ENCODE results near the gene ABCA4.

Gene ABCA4

GRCh38 chr1:94106716-94107115, 14.2 kb downstream of the ABCA4 start:
- in situ Hi-C loops (cut with MboI; ENCODE audit: low sequenced_read_pairs), result no loop called here

GRCh38 chr1:94105957-94106529, 14.9 kb downstream of the ABCA4 start:
- in situ Hi-C loops (cut with MboI; ENCODE audit: low sequenced_read_pairs), result no loop called here

GRCh38 chr1:94105581-94105952, 15.4 kb downstream of the ABCA4 start:
- in situ Hi-C loops (cut with MboI; ENCODE audit: low sequenced_read_pairs), result no loop called here

GRCh38 chr1:94104776-94105580, 16.0 kb downstream of the ABCA4 start:
- in situ Hi-C loops (cut with MboI; ENCODE audit: low sequenced_read_pairs), result no loop called here

GRCh38 chr1:94104127-94104684, 16.7 kb downstream of the ABCA4 start:
- in situ Hi-C loops (cut with MboI; ENCODE audit: low sequenced_read_pairs), result no loop called here

- in situ Hi-C loops (cut with MboI; ENCODE audit: low sequenced_read_pairs), result no loop called here
Measured at GRCh38 chr1:94103608-94104007, 17.3 kb downstream of the ABCA4 start.

- in situ Hi-C loops (cut with MboI; ENCODE audit: low sequenced_read_pairs), result no loop called here
Measured at GRCh38 chr1:94101613-94102525, 19.1 kb downstream of the ABCA4 start.

GRCh38 chr1:94100785-94101612, 19.9 kb downstream of the ABCA4 start:
- in situ Hi-C loops (cut with MboI; ENCODE audit: low sequenced_read_pairs), result no loop called here

- in situ Hi-C loops (cut with MboI; ENCODE audit: low sequenced_read_pairs), result no loop called here
Measured at GRCh38 chr1:94100129-94100784, 20.7 kb downstream of the ABCA4 start.

GRCh38 chr1:94099303-94099702, 21.6 kb downstream of the ABCA4 start:
- in situ Hi-C loops (cut with MboI; ENCODE audit: low sequenced_read_pairs), result no loop called here

- in situ Hi-C loops (cut with MboI; ENCODE audit: low sequenced_read_pairs), result no loop called here
Measured at GRCh38 chr1:94098585-94099111, 22.3 kb downstream of the ABCA4 start.

GRCh38 chr1:94096797-94097549, 24.0 kb downstream of the ABCA4 start:
- in situ Hi-C loops (cut with MboI; ENCODE audit: low sequenced_read_pairs), result no loop called here

GRCh38 chr1:94095744-94096469, 25.0 kb downstream of the ABCA4 start:
- in situ Hi-C loops (cut with MboI; ENCODE audit: low sequenced_read_pairs), result no loop called here

- in situ Hi-C loops (cut with MboI; ENCODE audit: low sequenced_read_pairs), result no loop called here
Measured at GRCh38 chr1:94095112-94095637, 25.8 kb downstream of the ABCA4 start.

GRCh38 chr1:94094469-94095111, 26.4 kb downstream of the ABCA4 start:
- in situ Hi-C loops (cut with MboI; ENCODE audit: low sequenced_read_pairs), result no loop called here

GRCh38 chr1:94093996-94094395, 27.0 kb downstream of the ABCA4 start:
- in situ Hi-C loops (cut with MboI; ENCODE audit: low sequenced_read_pairs), result no loop called here

- in situ Hi-C loops (cut with MboI; ENCODE audit: low sequenced_read_pairs), result no loop called here
Measured at GRCh38 chr1:94093396-94093795, 27.6 kb downstream of the ABCA4 start.

GRCh38 chr1:94092210-94092613, 28.7 kb downstream of the ABCA4 start:
- in situ Hi-C loops (cut with MboI; ENCODE audit: low sequenced_read_pairs), result no loop called here

All from hTERT RPE-1 (cell line).